IMR-90 (cell line): Measurements from ENCODE around the gene MCCD1. TPM values are rescaled to one million over a fixed set of nuclear protein-coding genes. Genes with fewer than 3 reads are reported as not detected.
"Not testable (repeated sequence)": the region's sequence is repeated elsewhere in the genome, so short reads cannot be mapped to it uniquely, and the experiment has no call there.

Experiments used
- ATAC-seq: fragments of 200-7000 bp; cut with Tn5 transposase; 2 replicates; pipeline ENCODE4 v1.9.1; 2020; ENCODE audit warnings: low read depth, mild to moderate bottlenecking, moderate library complexity
- BruUV-seq: library from RNA; stranded (reverse); fragments of 400-500 nt; replicated peaks from 2 replicates; lab custom pipeline; 2021; lab: Mats Ljungman, UMichigan
- CTCF ChIA-PET: fragments of 300-600 bp; formaldehyde crosslinking; extraction: SDS; loops from one replicate; lab custom pipeline; 2021; ENCODE audit warnings: antibody characterized with exemption; lab: Yijun Ruan, JAX
- POLR2A ChIA-PET: fragments of 300-600 bp; sonication (Branson Sonifier 250); formaldehyde crosslinking; loops from one replicate; lab custom pipeline; 2022; ENCODE audit warnings: antibody characterized with exemption; ENCODE audit not compliant: unreplicated experiment; lab: Charles Lee
- DNase-seq: peaks from one replicate; pipeline ENCODE4 v3.0.0; 2013
- H2AFZ ChIP-seq: replicated peaks from 2 replicates; pipeline ENCODE3; 2013; ENCODE audit warnings: low read length, mild to moderate bottlenecking; ENCODE audit not compliant: poor library complexity
- H2AK5ac ChIP-seq: 2 replicates; pipeline ENCODE4 v1.6.1; 2013; ENCODE audit warnings: low read depth, low read length, inconsistent platforms
- H2AK9ac ChIP-seq: replicated peaks from 2 replicates; pipeline ENCODE3; 2013; ENCODE audit warnings: mild to moderate bottlenecking, low read depth, low read length, moderate library complexity; ENCODE audit not compliant: poor library complexity
- H2BK120ac ChIP-seq: 2 replicates; pipeline ENCODE4 v1.6.1; 2013; ENCODE audit warnings: low read depth, low read length, inconsistent platforms
- H2BK15ac ChIP-seq: 3 replicates; pipeline ENCODE4 v1.6.1; 2013; ENCODE audit warnings: low read depth, low read length, inconsistent platforms
- H2BK20ac ChIP-seq: 2 replicates; pipeline ENCODE4 v1.6.1; 2013; ENCODE audit warnings: low read depth, mild to moderate bottlenecking, inconsistent platforms, low read length, moderate library complexity
- H2BK5ac ChIP-seq: 2 replicates; pipeline ENCODE4 v1.6.1; 2013; ENCODE audit warnings: mild to moderate bottlenecking, low read depth, low read length, inconsistent platforms; ENCODE audit not compliant: poor library complexity, severe bottlenecking
- H3K14ac ChIP-seq: replicated peaks from 2 replicates; pipeline ENCODE4 v1.6.1; 2013; ENCODE audit warnings: low read depth, low read length, inconsistent platforms
- H3K18ac ChIP-seq: 2 replicates; pipeline ENCODE4 v1.6.1; 2013; ENCODE audit warnings: low read depth, low read length, control low read depth
- H3K23ac ChIP-seq: 2 replicates; pipeline ENCODE4 v1.6.1; 2013; ENCODE audit warnings: low read depth, low read length, inconsistent platforms
- H3K27ac ChIP-seq: 2 replicates; pipeline ENCODE4 v1.5.1; 2013; ENCODE audit warnings: mild to moderate bottlenecking, control low read depth, low read length; ENCODE audit not compliant: insufficient read depth
- H3K27me3 ChIP-seq: 2 replicates; pipeline ENCODE4 v1.6.1; 2013; ENCODE audit warnings: low read length; ENCODE audit not compliant: control insufficient read depth, insufficient read depth
- H3K36me3 ChIP-seq: 2 replicates; pipeline ENCODE4 v1.6.1; 2013; ENCODE audit warnings: low read length, mixed read lengths; ENCODE audit not compliant: control insufficient read depth, insufficient read depth
- H3K4ac ChIP-seq: 2 replicates; pipeline ENCODE4 v1.6.1; 2013; ENCODE audit warnings: low read depth, low read length, inconsistent platforms
- H3K4me1 ChIP-seq: 2 replicates; pipeline ENCODE4 v1.6.1; 2013; ENCODE audit warnings: low read length, mixed read lengths; ENCODE audit not compliant: control insufficient read depth, insufficient read depth
- H3K4me2 ChIP-seq: 2 replicates; pipeline ENCODE4 v1.6.1; 2013; ENCODE audit warnings: low read depth, mild to moderate bottlenecking, control low read depth, low read length, moderate library complexity
- H3K4me3 ChIP-seq: 2 replicates; pipeline ENCODE4 v1.5.1; 2013; ENCODE audit warnings: low read depth, mild to moderate bottlenecking, control low read depth, low read length, moderate library complexity; ENCODE audit not compliant: insufficient read depth
- H3K56ac ChIP-seq: 2 replicates; pipeline ENCODE4 v1.6.1; 2013; ENCODE audit warnings: low read length, inconsistent platforms; ENCODE audit not compliant: insufficient read depth; ENCODE audit errors: extremely low read depth
- H3K79me1 ChIP-seq, 2 experiments: 2 replicates each; pipeline ENCODE4 v1.6.1; 2013; ENCODE audit warnings: low read length in 2 of 2, inconsistent platforms in 1 of 2, low read depth in 1 of 2
- H3K9ac ChIP-seq: 2 replicates; pipeline ENCODE4 v1.6.1; 2013; ENCODE audit warnings: low read depth, low read length, control low read depth
- H3K9me1 ChIP-seq: 2 replicates; pipeline ENCODE4 v1.6.1; 2013; ENCODE audit warnings: low read length, inconsistent platforms; ENCODE audit not compliant: insufficient read depth
- H3K9me3 ChIP-seq: 2 replicates; pipeline ENCODE4 v1.6.1; 2013; ENCODE audit warnings: low read length; ENCODE audit not compliant: control insufficient read depth, insufficient read depth
- H4K20me1 ChIP-seq: 2 replicates; pipeline ENCODE4 v1.6.1; 2013; ENCODE audit warnings: low read length, inconsistent platforms; ENCODE audit not compliant: insufficient read depth
- H4K5ac ChIP-seq: 2 replicates; pipeline ENCODE4 v1.6.1; 2013; ENCODE audit warnings: mild to moderate bottlenecking, low read depth, low read length, control low read depth
- H4K8ac ChIP-seq, 2 experiments: 2 replicates each; pipeline ENCODE4 v1.6.1; 2013; ENCODE audit warnings: low read depth in 2 of 2, low read length in 2 of 2, control low read depth in 1 of 2, inconsistent platforms in 1 of 2
- H4K91ac ChIP-seq: 2 replicates; pipeline ENCODE4 v1.6.1; 2013; ENCODE audit warnings: low read depth, low read length, inconsistent platforms; ENCODE audit not compliant: insufficient read depth
- CTCF ChIP-seq: conservative IDR thresholded peaks from 2 replicates; pipeline ENCODE4 v1.5.1; 2012; ENCODE audit warnings: mild to moderate bottlenecking, low read depth, low read length, improper control_type of control experiment
- RAD21 ChIP-seq: IDR thresholded peaks from 2 replicates; pipeline ENCODE4 v1.6.1; 2012; ENCODE audit warnings: low read length, improper control_type of control experiment
- SMC3 ChIP-seq: fragments of 150-350 bp; IDR thresholded peaks from 2 replicates; pipeline ENCODE4 v1.6.1; 2016; ENCODE audit warnings: low read depth, mild to moderate bottlenecking, antibody characterized with exemption, low read length, moderate library complexity
- WGBS, 2 experiments: methylation state at CpG; one replicate each; pipeline versions ENCODE4 v1.1.5 to v1.1.7; 2013; ENCODE audit warnings: missing lambda C conversion rate in 2 of 2; ENCODE audit not compliant: insufficient read length in 1 of 2; ENCODE audit errors: extremely low coverage in 2 of 2; 5-methylcytosine and 5-hydroxymethylcytosine counted together
- dilution Hi-C: fragments of 300-500 bp; cut with HindIII; formaldehyde crosslinking; loops from one replicate; pipeline ENCODE4 v1.14.3; 2018; ENCODE audit warnings: low sequenced_read_pairs; ENCODE audit not compliant: unreplicated experiment
- in situ Hi-C: fragments of 300-500 bp; cut with MboI; formaldehyde crosslinking; loops from 3 replicates; pipeline ENCODE4 v1.14.3; 2019; ENCODE audit warnings: low sequenced_read_pairs, inconsistent platforms, mixed read lengths
- intact Hi-C: fragments of 100-400 bp; cut with micrococcal nuclease; formaldehyde crosslinking; loops from 2 replicates; pipeline ENCODE4 v1.10.0; 2022
- polyA plus RNA-seq, 3 experiments: library from polyadenylated mRNA; depleted of rRNA; stranded (reverse); fragments of >200 nt; gene quantifications; 2 replicates each; pipeline ENCODE4 v1.2.3, GENCODE V29; 2012; ENCODE audit warnings: low replicate concordance in 1 of 3
- total RNA-seq: library from RNA; depleted of rRNA; stranded (reverse); fragments of >200 nt; gene quantifications from 2 replicates; pipeline ENCODE4 v1.2.3, GENCODE V29; 2012

MCCD1 gene
- total and polyA plus RNA-seq, 2 of the 4 experiments (the other 2 are of a cell fraction): not detected

- WGBS, 2 experiments: 92% methylated on average over 4 of the region's 5 CpGs; no CpG with 5 or more reads in 1 of the 2 experiments
- in situ Hi-C loops, dilution Hi-C loops, H3K9me3 ChIP-seq, H3K4ac ChIP-seq, H2BK15ac ChIP-seq, H4K5ac ChIP-seq, ATAC-seq, H2BK5ac ChIP-seq, H3K14ac ChIP-seq, H2BK120ac ChIP-seq, H4K91ac ChIP-seq, H3K9me1 ChIP-seq, H3K9ac ChIP-seq, H2AFZ ChIP-seq, H2BK20ac ChIP-seq, H3K27ac ChIP-seq, H3K4me2 ChIP-seq, H4K8ac ChIP-seq, H2AK9ac ChIP-seq, H3K4me3 ChIP-seq, H3K56ac ChIP-seq, H2AK5ac ChIP-seq, H4K20me1 ChIP-seq, BruUV-seq, H3K27me3 ChIP-seq, H3K23ac ChIP-seq, H3K18ac ChIP-seq, H3K4me1 ChIP-seq, POLR2A ChIA-PET: not testable (repeated sequence)
- Histone ChIP-seq H3K79me1 (peaks cover 13 to 28% of the 10 kb centered on the region in 2 experiments; a peak in 3 of 4 replicates), H3K36me3 (peaks cover 22% of the 10 kb centered on the region)
- TF ChIP-seq SMC3 (peak; percentile 62; the same call in 1 of the 2 replicates), RAD21 (peak; percentile 64), CTCF (peak; percentile 48)
- intact Hi-C loops: loop anchor here (1.0 kb wide), 1 partner anchor 47 kb away; no protein-coding TSS in a partner anchor
- peak; percentile 36 for DNase-seq
- CTCF ChIA-PET: interaction anchor here (1.0 to 1.9 kb wide), 5 partner anchors 26 to 85 kb away, joined by 3 to 17 read pairs (median 3); no protein-coding TSS in a partner anchor
These were observed 22.6 kb downstream of the MCCD1 start for GRCh38 chr6:31551371-31551770.
